HG03575 (cell line): ENCODE data around the gene BRAP.
"Not testable (repeated sequence)": the region's sequence is repeated elsewhere in the genome, so short reads cannot be mapped to it uniquely, and the experiment has no call there.

ENCODE experiments used
- ATAC-seq: cut with Tn5 transposase; IDR thresholded peaks from one replicate; pipeline ENCODE4 v1.9.1; 2021; ENCODE audit not compliant: unreplicated experiment, insufficient number of reproducible peaks, low FRiP score; ENCODE audit errors: extremely low read depth

The BRAP gene

GRCh38 chr12:111685811-111686573 lies at the start of gene BRAP, which contains the start of gene ACAD10:
Gene BRAP (minus strand): TSS chr12:111685956. CDS start chr12:111685792, 164 bp downstream.
Gene ACAD10 (plus strand): TSS chr12:111686053. CDS start chr12:111692710, 6,657 bp downstream.
- no peak for ATAC-seq

GRCh38 chr12:111733340-111733915 lies 47.7 kb upstream of the BRAP start:
- ATAC-seq, result no peak

- ATAC-seq, result no peak
Measured at GRCh38 chr12:111732786-111733185, 47.0 kb upstream of the BRAP start.

- ATAC-seq, result no peak
Measured at GRCh38 chr12:111730420-111730819, 44.7 kb upstream of the BRAP start.

GRCh38 chr12:111728795-111729194 lies 43.0 kb upstream of the BRAP start:
- no peak for ATAC-seq

GRCh38 chr12:111723646-111724360 lies 38.0 kb upstream of the BRAP start:
- not testable (repeated sequence) for ATAC-seq

- ATAC-seq, result no peak
Measured at GRCh38 chr12:111720457-111720856, 34.7 kb upstream of the BRAP start.

DNA sequence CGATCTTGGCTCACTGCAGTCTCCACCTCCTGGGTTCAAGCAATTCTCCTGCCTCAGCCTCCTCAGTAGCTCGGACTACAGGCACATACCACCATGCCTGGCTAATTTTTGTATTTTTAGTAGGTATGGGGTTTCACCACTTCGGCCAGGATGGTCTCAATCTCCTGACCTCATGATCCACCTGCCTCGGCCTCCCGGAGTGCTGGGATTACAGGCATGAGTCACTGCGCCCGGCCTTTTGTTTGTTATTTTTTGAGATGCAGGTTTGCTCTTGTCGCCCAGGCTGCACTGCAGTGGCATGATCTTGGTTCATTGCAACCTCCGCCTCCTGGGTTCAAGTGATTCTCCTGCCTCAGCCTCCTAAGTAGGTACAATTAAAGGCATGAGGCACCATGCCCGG lies 33.6 kb upstream of the BRAP start:
- not testable (repeated sequence) for ATAC-seq

GRCh38 chr12:111715279-111715678 lies 29.5 kb upstream of the BRAP start:
- ATAC-seq, result no peak

- ATAC-seq, result no peak
Measured at GRCh38 chr12:111706145-111706544, 20.4 kb upstream of the BRAP start.

DNA sequence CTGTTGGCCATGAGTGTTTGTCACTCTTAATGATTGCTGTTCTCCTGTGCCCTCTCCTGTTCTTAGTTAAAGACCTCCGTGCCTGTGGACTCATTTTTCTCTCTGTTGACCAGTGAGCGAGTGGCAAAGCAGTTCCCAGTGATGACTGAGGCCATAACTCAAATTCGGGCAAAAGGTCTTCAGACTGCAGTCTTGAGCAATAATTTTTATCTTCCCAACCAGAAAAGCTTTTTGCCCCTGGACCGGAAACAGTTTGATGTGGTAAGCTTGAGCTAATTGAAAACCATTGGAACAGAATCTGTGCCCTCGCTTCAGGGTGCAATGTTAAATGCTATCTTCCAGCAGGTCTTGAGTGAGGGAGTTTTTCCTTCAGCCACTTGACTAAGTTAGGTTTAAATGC lies 19.9 kb upstream of the BRAP start:
- no peak for ATAC-seq

GRCh38 chr12:111699962-111700361 lies 14.2 kb upstream of the BRAP start:
- ATAC-seq, result no peak

GRCh38 chr12:111693818-111694217 lies 8.1 kb upstream of the BRAP start:
- no peak for ATAC-seq

DNA sequence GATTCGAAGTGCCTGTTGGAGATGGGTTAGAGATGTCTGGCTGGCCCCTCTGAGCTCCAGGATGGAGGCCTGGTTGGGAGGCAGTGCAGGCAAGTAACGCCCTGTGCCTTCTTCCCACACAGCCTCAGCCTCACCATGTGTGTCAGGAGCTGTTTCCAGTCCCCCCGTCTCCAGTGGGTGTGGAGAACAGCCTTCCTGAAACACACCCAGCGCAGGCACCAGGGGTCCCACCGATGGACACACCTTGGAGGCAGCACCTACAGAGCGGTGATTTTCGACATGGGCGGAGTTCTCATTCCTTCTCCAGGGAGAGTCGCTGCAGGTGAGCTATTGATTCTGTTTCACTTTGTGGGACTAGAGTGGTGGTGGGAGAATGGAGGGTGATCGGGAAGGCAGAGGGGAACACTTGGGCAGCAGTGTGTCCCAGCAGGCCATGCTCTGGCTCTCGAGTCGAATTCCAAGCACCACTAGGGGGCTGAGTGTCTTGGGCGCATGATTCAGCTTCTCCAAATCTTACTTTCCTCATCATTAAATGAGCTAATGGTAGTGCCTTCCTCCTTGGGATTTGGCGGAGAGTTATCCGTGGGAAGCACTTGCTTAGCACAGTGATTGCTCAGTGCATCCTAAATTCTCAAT lies 6.9 kb upstream of the BRAP start:
- ATAC-seq, result no peak

GRCh38 chr12:111691262-111691661 lies 5.5 kb upstream of the BRAP start:
- ATAC-seq, result no peak

DNA sequence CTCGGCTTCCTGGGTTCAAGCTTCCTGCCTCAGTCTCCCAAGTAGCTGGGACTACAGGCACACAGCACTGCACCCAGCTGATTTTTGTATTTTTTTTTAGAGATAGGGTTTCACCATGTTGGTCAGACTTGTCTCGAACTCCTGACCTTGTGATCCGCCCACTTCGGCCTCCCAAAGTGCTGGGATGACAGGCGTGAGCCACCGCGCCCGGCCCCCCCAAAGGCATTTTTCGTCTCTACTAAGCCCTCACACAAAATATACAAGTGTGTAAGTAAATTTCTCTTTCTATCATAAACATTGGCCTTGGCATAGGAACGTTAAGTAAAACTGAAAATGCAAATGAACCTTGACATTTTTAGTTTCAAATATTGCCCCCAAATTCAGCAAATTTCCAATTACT lies 2.2 kb upstream of the BRAP start:
- no peak for ATAC-seq

GRCh38 chr12:111687255-111687654 lies 1.5 kb upstream of the BRAP start:
- no peak for ATAC-seq

- ATAC-seq, result no peak
Measured at GRCh38 chr12:111686574-111687105, 884 bp upstream of the BRAP start.

GRCh38 chr12:111685322-111685810 lies 390 bp downstream of the BRAP start:
- no peak for ATAC-seq
